H9 (cell line): ENCODE measurements around the gene SMYD1. TPM values are rescaled to one million over a fixed set of nuclear protein-coding genes. Genes with fewer than 3 reads are reported as not detected.
A peak's percentile ranks its signal among the peaks of the same experiment; 100 is the strongest.

Experiments used
- DNase-seq: peaks from one replicate; pipeline ENCODE4 v3.0.0-alpha.2; 2017
- H2AFZ ChIP-seq: one replicate; pipeline ENCODE4 v1.6.1; 2013; ENCODE audit warnings: mild to moderate bottlenecking, low read length, control low read depth, moderate library complexity
- H2AK5ac ChIP-seq: 2 replicates; pipeline ENCODE4 v1.6.1; 2013; ENCODE audit warnings: low read length, control low read depth, mixed read lengths; ENCODE audit not compliant: insufficient read length
- H2BK120ac ChIP-seq: one replicate; pipeline ENCODE4 v1.6.1; 2013; ENCODE audit warnings: low read depth, mild to moderate bottlenecking, low read length, control low read depth, inconsistent platforms; ENCODE audit not compliant: poor library complexity, severe bottlenecking
- H2BK12ac ChIP-seq: 2 replicates; pipeline ENCODE4 v1.6.1; 2013; ENCODE audit warnings: low read length, control low read depth, mixed read lengths, low read depth; ENCODE audit not compliant: insufficient read length
- H2BK15ac ChIP-seq: 2 replicates; pipeline ENCODE4 v1.6.1; 2013; ENCODE audit warnings: low read depth, low read length, control low read depth
- H2BK20ac ChIP-seq: one replicate; pipeline ENCODE4 v1.6.1; 2013; ENCODE audit warnings: low read depth, mild to moderate bottlenecking, low read length, control low read depth, inconsistent platforms; ENCODE audit not compliant: poor library complexity, severe bottlenecking
- H2BK5ac ChIP-seq: 2 replicates; pipeline ENCODE4 v1.6.1; 2013; ENCODE audit warnings: low read length, control low read depth, mixed read lengths; ENCODE audit not compliant: insufficient read length
- H3K14ac ChIP-seq: 2 replicates; pipeline ENCODE4 v1.6.1; 2013; ENCODE audit warnings: low read length, control low read depth; ENCODE audit not compliant: insufficient read depth
- H3K18ac ChIP-seq: 2 replicates; pipeline ENCODE4 v1.6.1; 2013; ENCODE audit warnings: low read depth, mild to moderate bottlenecking, mixed read lengths, low read length, control low read depth; ENCODE audit not compliant: insufficient read length
- H3K23ac ChIP-seq: 2 replicates; pipeline ENCODE4 v1.6.1; 2013; ENCODE audit warnings: low read length, control low read depth, mixed read lengths, low read depth; ENCODE audit not compliant: insufficient read length
- H3K23me2 ChIP-seq: 2 replicates; pipeline ENCODE4 v1.6.1; 2013; ENCODE audit warnings: low read depth, mild to moderate bottlenecking, mixed read lengths, low read length, control low read depth; ENCODE audit not compliant: insufficient read length, poor library complexity, severe bottlenecking
- H3K27ac ChIP-seq: 2 replicates; pipeline ENCODE4 v1.5.1; 2013; ENCODE audit warnings: low read length, control low read depth, mixed read lengths, low read depth; ENCODE audit not compliant: insufficient read length
- H3K27me3 ChIP-seq: 2 replicates; pipeline ENCODE4 v1.6.1; 2013; ENCODE audit warnings: low read length, control low read depth, inconsistent platforms; ENCODE audit not compliant: insufficient read depth
- H3K4ac ChIP-seq: 2 replicates; pipeline ENCODE4 v1.6.1; 2013; ENCODE audit warnings: low read depth, mild to moderate bottlenecking, control low read depth, inconsistent platforms, low read length, moderate library complexity
- H3K4me1 ChIP-seq: 2 replicates; pipeline ENCODE4 v1.6.1; 2013; ENCODE audit warnings: low read length, control low read depth, inconsistent platforms; ENCODE audit not compliant: insufficient read depth
- H3K4me2 ChIP-seq: 2 replicates; pipeline ENCODE4 v1.6.1; 2013; ENCODE audit warnings: low read length, control low read depth, mixed read lengths; ENCODE audit not compliant: insufficient read length, insufficient read depth
- H3K56ac ChIP-seq: 2 replicates; pipeline ENCODE4 v1.6.1; 2013; ENCODE audit warnings: low read depth, mild to moderate bottlenecking, mixed read lengths, low read length, control low read depth; ENCODE audit not compliant: insufficient read length
- H3K79me1 ChIP-seq: 2 replicates; pipeline ENCODE4 v1.6.1; 2013; ENCODE audit warnings: low read depth, mild to moderate bottlenecking, moderate library complexity, low read length, control low read depth, inconsistent platforms; ENCODE audit not compliant: insufficient read depth, poor library complexity, severe bottlenecking
- H3K79me2 ChIP-seq: 2 replicates; pipeline ENCODE4 v1.6.1; 2013; ENCODE audit warnings: low read length, control low read depth, inconsistent platforms; ENCODE audit not compliant: insufficient read depth
- H3K9ac ChIP-seq: 2 replicates; pipeline ENCODE4 v1.6.1; 2013; ENCODE audit warnings: low read length, control low read depth, mixed read lengths; ENCODE audit not compliant: insufficient read length; ENCODE audit errors: extremely low read depth
- H3K9me3 ChIP-seq: one replicate; pipeline ENCODE4 v1.6.1; 2013; ENCODE audit warnings: low read depth, low read length, inconsistent platforms; ENCODE audit not compliant: control insufficient read depth
- H3T11ph ChIP-seq: one replicate; pipeline ENCODE4 v1.6.1; 2013; ENCODE audit warnings: mild to moderate bottlenecking, low read length, control low read depth, inconsistent platforms
- H4K20me1 ChIP-seq: one replicate; pipeline ENCODE4 v1.6.1; 2013; ENCODE audit not compliant: control insufficient read depth, insufficient read length, insufficient read depth
- H4K5ac ChIP-seq: 2 replicates; pipeline ENCODE4 v1.6.1; 2013; ENCODE audit warnings: low read depth, mild to moderate bottlenecking, mixed read lengths, low read length, control low read depth; ENCODE audit not compliant: insufficient read length
- H4K8ac ChIP-seq: replicated peaks from 2 replicates; pipeline ENCODE4 v1.6.1; 2013; ENCODE audit warnings: low read length, control low read depth, mixed read lengths, low read depth; ENCODE audit not compliant: insufficient read length
- H4K91ac ChIP-seq: 2 replicates; pipeline ENCODE4 v1.6.1; 2013; ENCODE audit warnings: low read depth, mild to moderate bottlenecking, moderate library complexity, mixed read lengths, low read length, control low read depth; ENCODE audit not compliant: insufficient read length
- H3K27ac Mint-ChIP-seq, 3 experiments: 2 replicates in 2 of 3; 3 replicates in 1 of 3; pipeline ENCODE4 v1.8.0; 2020 to 2021; ENCODE audit warnings: mixed read lengths in 3 of 3, mild to moderate bottlenecking in 1 of 3, moderate library complexity in 1 of 3
- H3K27me3 Mint-ChIP-seq: 2 replicates; pipeline ENCODE4 v1.8.0; 2021; ENCODE audit warnings: low read depth, mild to moderate bottlenecking, moderate library complexity, mixed read lengths
- H3K36me3 Mint-ChIP-seq, 3 experiments: 2 replicates in 2 of 3; 3 replicates in 1 of 3; pipeline ENCODE4 v1.8.0; 2020 to 2021; ENCODE audit warnings: low read depth in 3 of 3, mixed read lengths in 3 of 3; ENCODE audit not compliant: insufficient read depth in 1 of 3
- H3K4me1 Mint-ChIP-seq, 2 experiments: 2 replicates each; pipeline ENCODE4 v1.8.0; 2020; ENCODE audit warnings: mixed read lengths in 2 of 2
- H3K4me3 Mint-ChIP-seq, 2 experiments: 2 replicates in 1 of 2; 3 replicates in 1 of 2; pipeline ENCODE4 v1.8.0; 2020 to 2021; ENCODE audit warnings: mild to moderate bottlenecking in 2 of 2, mixed read lengths in 2 of 2, moderate library complexity in 1 of 2
- H3K9me3 Mint-ChIP-seq, 2 experiments: 2 replicates in 1 of 2; 3 replicates in 1 of 2; pipeline ENCODE4 v1.8.0; 2020; ENCODE audit warnings: mild to moderate bottlenecking in 2 of 2, mixed read lengths in 2 of 2, moderate library complexity in 1 of 2
- CTCF ChIP-seq: fragments of 200-600 bp; sonication (generic); conservative IDR thresholded peaks from 3 replicates; pipeline ENCODE4 v1.8.0; 2021; ENCODE audit warnings: antibody characterized with exemption, mild to moderate bottlenecking
- WGBS: extraction: QIAGEN DNeasy Blood & Tissue Kit; methylation state at CpG from one replicate; pipeline ENCODE4 v1.1.7; 2013; ENCODE audit warnings: missing lambda C conversion rate, low lambda C conversion rate, mixed read lengths; ENCODE audit not compliant: insufficient read length; ENCODE audit errors: extremely low coverage; 5-methylcytosine and 5-hydroxymethylcytosine counted together
- total RNA-seq: library from RNA; stranded (reverse); gene quantifications from 2 replicates; pipeline ENCODE4 v1.2.1, GENCODE V29; 2021

Gene SMYD1
- total RNA-seq, 1 experiment from 2014 or later = not detected

- Histone ChIP-seq H3K23me2 (no peaks in the 10 kb centered on the region), H2BK15ac (no peak overlapping the region; the same call in 1 of the 2 replicates), H4K20me1 (no peaks in the 10 kb centered on the region), H3K4ac (no peak overlapping the region), H3K14ac (no peak overlapping the region), H3K79me2 (no peaks in the 10 kb centered on the region), H3K79me1 (no peaks in the 10 kb centered on the region), H2BK20ac (no peak overlapping the region), H2BK5ac (no peak overlapping the region), H3K23ac (no peak overlapping the region), H3K56ac (no peak overlapping the region), H3T11ph (no peak overlapping the region), H4K91ac (no peak overlapping the region), H3K4me2 (no peak overlapping the region), H3K9ac (no peak overlapping the region), H3K27ac (no peak overlapping the region), H2BK120ac (no peak overlapping the region), H2AFZ (no peak overlapping the region), H3K9me3 (no peaks in the 10 kb centered on the region), H4K5ac (no peak overlapping the region), H3K4me1 (no peaks in the 10 kb centered on the region; the same call in 1 of the 2 replicates), H2AK5ac (peak overlapping the region; percentile 30), H4K8ac (no peak overlapping the region), H2BK12ac (no peak overlapping the region), H3K18ac (no peak overlapping the region), H3K27me3 (no peaks in the 10 kb centered on the region)
- Mint-ChIP-seq H3K27me3 (no peaks in the 10 kb centered on the region; the same call in 1 of the 2 replicates), H3K36me3 (no peaks in the 10 kb centered on the region), H3K27ac (no peak overlapping the region; a peak in 1 of 7 replicates), H3K9me3 (no peaks in the 10 kb centered on the region), H3K4me1 (peaks cover 23 to 34% of the 10 kb centered on the region in 2 experiments), H3K4me3 (no peak overlapping the region)
- WGBS = no CpG with 5 or more reads among the region's 3 CpGs
- DNase-seq = no peak
- no peak for TF ChIP-seq CTCF
Measured at GRCh38 chr2:88100489-88100858, 32.8 kb downstream of the SMYD1 start.
